AG10803 (cell line): ENCODE data around the gene ATOSA.

Experiments
- DNase-seq: peaks from one replicate; pipeline ENCODE4 v3.0.0; 2010; ENCODE audit warnings: low read depth
- H3K4me3 ChIP-seq: 2 replicates; pipeline ENCODE4 v1.5.1; 2011; ENCODE audit warnings: mild to moderate bottlenecking, low read length, control low read depth
- CTCF ChIP-seq: conservative IDR thresholded peaks from 2 replicates; pipeline ENCODE4 v1.5.1; 2011; ENCODE audit warnings: mild to moderate bottlenecking, low read length, control low read depth, inconsistent platforms

Gene ATOSA

GRCh38 chr15:52649686-52650085 lies 29.5 kb downstream of the ATOSA start:
- DNase-seq = no peak
- no peak overlapping the region for H3K4me3 ChIP-seq
- TF ChIP-seq CTCF = no peak

GRCh38 chr15:52645916-52646315 lies 33.3 kb downstream of the ATOSA start:
- no peak for DNase-seq
- no peak for TF ChIP-seq CTCF
- H3K4me3 ChIP-seq = no peak overlapping the region

- DNase-seq = peak; percentile 81
- no peak overlapping the region for H3K4me3 ChIP-seq
- no peak for TF ChIP-seq CTCF
Observed at GRCh38 chr15:52642386-52643361, 36.5 kb downstream of the ATOSA start.

GRCh38 chr15:52636459-52636858 lies 42.7 kb downstream of the ATOSA start:
- no peak for TF ChIP-seq CTCF
- no peak for DNase-seq
- H3K4me3 ChIP-seq = no peak overlapping the region

GRCh38 chr15:52635908-52636307 lies 43.3 kb downstream of the ATOSA start:
- no peak overlapping the region for H3K4me3 ChIP-seq
- no peak for TF ChIP-seq CTCF
- no peak for DNase-seq
